ENCODE data around the gene FAM120A.
"Not testable (repeated sequence)": the region's sequence is repeated elsewhere in the genome, so short reads cannot be mapped to it uniquely, and the experiment has no call there.

FAM120A gene

GRCh38 chr9:93475108-93475507 lies 23.6 kb downstream of the FAM120A start:
- DNase-seq: no peak

DNA sequence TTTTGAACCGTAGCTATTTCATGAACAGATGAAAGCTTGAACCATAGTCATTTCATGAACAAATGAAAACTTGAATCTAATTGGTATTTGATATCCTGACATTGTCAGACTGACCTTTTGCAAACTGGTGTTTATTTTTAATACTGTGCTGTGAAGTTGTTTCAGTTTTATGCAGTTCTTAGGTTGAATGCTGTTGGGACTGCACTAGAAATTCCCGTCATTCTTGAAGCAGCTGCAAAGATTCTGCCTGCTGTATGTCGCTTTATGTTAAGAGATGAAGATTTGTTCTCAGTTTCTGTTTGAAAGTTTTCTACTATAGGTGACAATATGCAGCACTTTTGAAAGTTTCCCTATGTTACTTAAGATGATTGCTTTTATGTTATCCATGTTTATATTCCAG lies 24.4 kb downstream of the FAM120A start:
- no peak for DNase-seq

DNA sequence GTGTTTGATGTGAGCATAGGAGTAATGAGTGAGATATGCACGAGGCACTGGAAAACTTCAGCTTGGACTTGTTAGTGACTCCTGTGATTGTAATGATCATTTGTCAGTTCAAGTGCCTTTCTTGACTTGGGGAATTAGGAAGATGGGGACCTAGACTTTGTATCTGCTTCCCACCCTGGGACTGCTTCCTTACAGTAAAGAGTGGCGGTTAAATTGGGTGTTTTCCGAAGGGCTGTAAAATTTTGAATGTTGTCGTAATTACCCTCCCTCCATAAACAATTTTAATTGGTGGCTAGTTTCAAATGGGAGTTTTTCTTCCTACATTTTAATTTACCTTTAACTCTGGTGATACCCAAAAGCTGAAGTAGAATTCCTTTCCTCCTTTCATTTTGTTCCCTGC lies 25.4 kb downstream of the FAM120A start:
- no peak for DNase-seq

DNA sequence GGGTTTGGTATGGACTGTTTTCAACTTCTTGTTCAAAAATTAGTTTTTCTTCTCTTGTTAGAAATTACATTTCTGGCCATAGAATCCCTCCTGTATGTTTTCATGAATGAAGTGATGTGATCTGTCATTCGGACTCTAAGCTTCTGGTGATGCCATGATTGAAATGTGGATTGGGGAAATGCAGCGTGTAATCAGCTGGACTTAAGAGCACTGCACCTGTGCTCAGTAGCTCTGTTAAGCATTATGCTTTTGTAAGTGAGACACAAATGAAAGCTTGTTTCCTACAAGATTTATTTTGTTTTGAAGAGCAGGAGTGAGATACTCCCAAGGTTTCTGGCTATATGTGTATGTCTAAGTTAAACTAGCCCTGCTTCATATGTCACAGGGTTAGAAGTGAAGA lies 25.9 kb downstream of the FAM120A start:
- no peak for DNase-seq

- peak; percentile 10 for DNase-seq
Observed at GRCh38 chr9:93479726-93480125, 28.2 kb downstream of the FAM120A start.

- no peak for DNase-seq
Observed at GRCh38 chr9:93480262-93480661, 28.8 kb downstream of the FAM120A start.

DNA sequence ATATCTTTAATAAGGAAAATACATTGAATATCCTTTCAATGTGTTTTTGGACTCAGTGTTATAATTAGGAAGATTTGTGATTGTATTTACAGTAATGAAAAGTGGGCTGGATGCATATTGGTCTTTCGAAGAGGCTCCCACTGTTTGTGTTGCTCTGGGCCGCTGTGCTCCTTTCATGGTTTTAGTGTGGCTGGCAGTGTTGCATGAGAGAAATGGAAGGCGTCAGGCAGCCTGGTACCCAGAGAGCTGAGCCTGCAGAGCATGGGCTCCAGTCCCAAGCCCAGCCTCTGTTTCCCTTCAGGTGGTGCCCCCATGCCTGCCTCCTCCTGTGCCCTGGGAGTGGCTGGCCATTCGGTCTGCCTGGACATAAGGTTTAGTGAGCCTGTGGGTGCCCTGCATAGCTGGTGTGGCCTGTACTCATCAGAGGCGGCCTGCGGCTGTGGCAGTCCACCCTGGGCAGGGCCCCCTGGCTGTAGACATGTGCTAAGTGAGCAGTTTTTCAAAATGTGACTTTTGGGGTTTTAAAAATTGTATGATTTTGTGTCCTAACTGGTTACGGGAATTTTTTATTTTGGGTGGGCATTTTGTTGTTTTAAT lies 29.3 kb downstream of the FAM120A start:
- DNase-seq: no peak

- DNase-seq: no peak
Observed at GRCh38 chr9:93483497-93483896, 32.0 kb downstream of the FAM120A start.

- DNase-seq: peak; percentile 37
Observed at GRCh38 chr9:93486268-93486667, 34.8 kb downstream of the FAM120A start.

- no peak for DNase-seq
Observed at GRCh38 chr9:93488244-93488643, 36.8 kb downstream of the FAM120A start.

DNA sequence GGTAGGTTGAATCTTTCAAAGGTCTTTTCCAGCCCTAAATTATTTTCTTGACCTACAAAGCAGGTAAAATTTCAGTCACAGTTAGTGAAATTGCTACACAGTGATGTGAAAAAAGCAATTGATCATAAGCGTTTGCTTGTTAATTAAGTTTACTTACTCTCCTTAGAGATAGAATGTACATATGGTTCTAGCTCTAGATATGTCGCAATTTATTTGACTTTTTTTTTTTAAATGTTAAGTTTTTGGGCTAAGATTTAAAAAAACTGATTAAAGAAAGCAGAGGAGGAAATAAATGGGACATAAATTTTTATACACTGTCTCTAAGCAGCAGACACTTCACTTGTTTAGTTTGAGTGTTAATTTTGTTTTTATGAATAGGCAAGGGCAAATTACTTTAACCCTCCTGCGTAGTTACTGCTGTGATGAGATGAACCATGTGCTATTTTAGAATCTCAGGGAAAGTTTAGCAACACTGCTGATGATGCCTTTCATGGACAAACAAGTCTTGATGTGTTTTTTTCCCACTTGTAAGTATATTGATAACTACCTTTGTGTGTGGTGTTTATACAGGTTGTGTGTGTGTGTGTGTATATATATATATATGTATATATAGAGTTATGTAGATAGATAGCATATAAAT lies 40.2 kb downstream of the FAM120A start:
- no peak for DNase-seq

GRCh38 chr9:93492327-93492726 lies 40.8 kb downstream of the FAM120A start:
- no peak for DNase-seq

GRCh38 chr9:93493949-93494348 lies 42.5 kb downstream of the FAM120A start:
- DNase-seq: no peak

- DNase-seq: no peak
Observed at GRCh38 chr9:93496285-93496684, 44.8 kb downstream of the FAM120A start.

DNA sequence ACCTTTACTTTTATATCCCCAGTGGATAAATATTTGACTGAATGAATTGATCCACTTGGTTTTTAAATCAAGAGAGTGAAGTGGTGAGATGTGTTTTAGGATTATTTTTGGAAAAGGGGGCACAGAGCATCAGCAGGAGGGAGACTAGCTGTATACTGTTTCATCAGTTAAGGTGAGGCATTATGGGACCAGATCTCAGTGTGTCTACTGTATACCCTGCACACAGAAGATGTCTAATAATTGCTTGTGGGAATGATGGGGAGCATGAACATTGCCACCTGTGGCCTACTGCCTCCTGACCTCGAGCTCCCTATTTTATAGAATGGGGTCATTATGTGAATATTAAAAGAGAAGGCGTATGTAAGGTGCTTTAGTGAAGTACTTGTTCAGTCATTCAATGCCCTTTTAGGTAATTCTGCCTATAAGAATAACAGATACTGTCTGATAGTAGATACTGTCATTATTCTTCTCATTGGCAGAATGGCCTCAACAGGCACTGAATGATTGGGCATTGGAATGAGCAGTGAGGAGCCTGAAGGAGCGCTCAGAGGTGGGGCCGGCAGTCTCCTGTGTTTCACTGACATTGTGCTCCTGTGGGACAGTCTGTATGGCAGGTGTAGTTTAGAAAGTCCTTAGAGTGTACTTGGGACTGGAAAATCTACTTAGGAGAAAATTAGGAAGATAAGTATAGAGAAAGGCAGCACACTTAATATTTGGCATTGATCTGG lies 49.2 kb downstream of the FAM120A start:
- DNase-seq: no peak

- peak; percentile 15 for DNase-seq
Observed at GRCh38 chr9:93501406-93501805, 49.9 kb downstream of the FAM120A start.

DNA sequence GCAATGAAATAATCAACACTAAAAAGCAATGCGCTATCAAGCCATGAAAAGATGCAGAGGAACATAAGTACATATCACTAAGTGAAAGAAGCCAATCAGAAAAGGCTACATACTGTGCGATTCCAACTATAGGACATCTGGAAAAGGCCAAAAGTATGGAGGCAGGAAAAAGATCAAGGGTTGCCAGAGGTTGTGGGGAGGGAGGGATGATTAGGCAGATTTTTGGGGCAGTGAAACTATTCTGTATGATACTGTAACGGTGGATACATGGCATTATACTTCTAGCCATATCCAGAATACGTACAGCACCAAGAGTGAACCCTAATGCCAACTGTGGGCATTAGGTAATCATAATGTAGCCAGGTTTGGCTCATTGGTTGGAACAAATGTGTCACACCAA lies 51.9 kb downstream of the FAM120A start:
- DNase-seq: no peak

GRCh38 chr9:93505541-93506132 lies 54.2 kb downstream of the FAM120A start:
- peak; percentile 49 for DNase-seq

- no peak for DNase-seq
Observed at GRCh38 chr9:93507768-93508167, 56.3 kb downstream of the FAM120A start.

- no peak for DNase-seq
Observed at GRCh38 chr9:93508207-93508606, 56.7 kb downstream of the FAM120A start.

GRCh38 chr9:93509084-93509483 lies 57.6 kb downstream of the FAM120A start:
- no peak for DNase-seq

- DNase-seq: no peak
Observed at GRCh38 chr9:93510041-93510440, 58.6 kb downstream of the FAM120A start.

- DNase-seq: not testable (repeated sequence)
Observed at GRCh38 chr9:93511228-93511627, 59.7 kb downstream of the FAM120A start.

Data from hematopoietic multipotent progenitor cell treated with erythropoietin and hydrocortisone succinate and interleukin-3 and kit ligand, for 6 days (in vitro differentiated cells).